ENCODE results near the gene UPK3A. TPM values are rescaled to one million over a fixed set of nuclear protein-coding genes. Genes with fewer than 3 reads are reported as not detected.

The UPK3A gene
- polyA plus RNA-seq, 1 donor from 2014 or later, result not detected

GRCh38 chr22:45265535-45265934 lies 19.2 kb upstream of the UPK3A start:
- no peak for TF ChIP-seq MXI1 (conservative IDR thresholded peaks at IDR 0.05; ENCODE audit: poor library complexity, severe bottlenecking)
- no peak for TF ChIP-seq EP300 (conservative IDR thresholded peaks at IDR 0.05; ENCODE audit: poor library complexity, severe bottlenecking)
- no peak overlapping the region for H3K9ac ChIP-seq (ENCODE audit: low read length)
- no peaks in the 10 kb centered on the region for H3K9me3 ChIP-seq (ENCODE audit: low read length)
- H2AFZ ChIP-seq (ENCODE audit: low read depth, low read length), result no peak overlapping the region
- no peak overlapping the region for H3K4me2 ChIP-seq (ENCODE audit: low read length)
- no peaks in the 10 kb centered on the region for H4K20me1 ChIP-seq (ENCODE audit: insufficient read depth)
- H3F3A ChIP-seq (ENCODE audit: insufficient read depth, low read length, poor library complexity, severe bottlenecking), result no peaks in the 10 kb centered on the region
- H3K9me2 ChIP-seq (ENCODE audit: insufficient read depth, low read length), result no peaks in the 10 kb centered on the region
- H3K36me3 ChIP-seq (ENCODE audit: insufficient read depth, low read length), result no peaks in the 10 kb centered on the region
- H3K4me3 ChIP-seq (ENCODE audit: low read length), result no peak overlapping the region
- H3K79me2 ChIP-seq (replicated peaks; ENCODE audit: insufficient read depth, low read length), result no peaks in the 10 kb centered on the region
- no peak overlapping the region for H3K27ac ChIP-seq (ENCODE audit: low read length)
- H3K27me3 ChIP-seq (ENCODE audit: insufficient read depth, low read depth, low read length), result no peaks in the 10 kb centered on the region

GRCh38 chr22:45268167-45268957 lies 16.4 kb upstream of the UPK3A start:
- TF ChIP-seq POLR2AphosphoS5 (IDR thresholded peaks at IDR 0.05) (peak; percentile 7), MXI1 (conservative IDR thresholded peaks at IDR 0.05; ENCODE audit: poor library complexity, severe bottlenecking) (no peak), REST (IDR thresholded peaks at IDR 0.05; ENCODE audit: borderline replicate concordance) (peak; percentile 51), EZH2 (IDR thresholded peaks at IDR 0.05; ENCODE audit: borderline replicate concordance, insufficient read depth, low read length, poor library complexity, severe bottlenecking) (no peak)
- Histone ChIP-seq H3K9me3 (ENCODE audit: low read length) (no peaks in the 10 kb centered on the region), H2AFZ (ENCODE audit: low read depth, low read length) (peak overlapping the region; percentile 87), H3K27me3 (ENCODE audit: insufficient read depth, low read depth, low read length) (no peaks in the 10 kb centered on the region), H3K79me2 (replicated peaks; ENCODE audit: insufficient read depth, low read length) (no peaks in the 10 kb centered on the region), H3K9me2 (ENCODE audit: insufficient read depth, low read length) (no peaks in the 10 kb centered on the region), H3K27ac (ENCODE audit: low read length) (peak overlapping the region; percentile 67), H3K9ac (ENCODE audit: low read length) (peak overlapping the region; percentile 86), H3F3A (ENCODE audit: insufficient read depth, low read length, poor library complexity, severe bottlenecking) (no peaks in the 10 kb centered on the region), H3K4me2 (ENCODE audit: low read length) (no peak overlapping the region), H4K20me1 (ENCODE audit: insufficient read depth) (no peaks in the 10 kb centered on the region), H3K36me3 (ENCODE audit: insufficient read depth, low read length) (no peaks in the 10 kb centered on the region), H3K4me3 (ENCODE audit: low read length) (peak overlapping the region; percentile 77)

- Histone ChIP-seq H2AFZ (ENCODE audit: low read depth, low read length) (peak overlapping the region; percentile 87), H3K36me3 (ENCODE audit: insufficient read depth, low read length) (no peaks in the 10 kb centered on the region), H3K79me2 (replicated peaks; ENCODE audit: insufficient read depth, low read length) (no peaks in the 10 kb centered on the region), H3F3A (ENCODE audit: insufficient read depth, low read length, poor library complexity, severe bottlenecking) (no peaks in the 10 kb centered on the region), H3K27ac (ENCODE audit: low read length) (peak overlapping the region; percentile 67), H3K9ac (ENCODE audit: low read length) (peak overlapping the region; percentile 86), H3K27me3 (ENCODE audit: insufficient read depth, low read depth, low read length) (no peaks in the 10 kb centered on the region), H3K9me2 (ENCODE audit: insufficient read depth, low read length) (no peaks in the 10 kb centered on the region), H3K9me3 (ENCODE audit: low read length) (no peaks in the 10 kb centered on the region), H3K4me2 (ENCODE audit: low read length) (peak overlapping the region; percentile 41), H3K4me3 (ENCODE audit: low read length) (peak overlapping the region; percentile 77), H4K20me1 (ENCODE audit: insufficient read depth) (no peaks in the 10 kb centered on the region)
- peak; percentile 19 for TF ChIP-seq POLR2AphosphoS5 (IDR thresholded peaks at IDR 0.05)
- TF ChIP-seq EP300 (conservative IDR thresholded peaks at IDR 0.05; ENCODE audit: poor library complexity, severe bottlenecking), result no peak
- peak; percentile 43 for TF ChIP-seq MXI1 (conservative IDR thresholded peaks at IDR 0.05; ENCODE audit: poor library complexity, severe bottlenecking)
- peak; percentile 88 for TF ChIP-seq RAD21 (conservative IDR thresholded peaks at IDR 0.05)
- peak; percentile 82 for TF ChIP-seq SMC3 (conservative IDR thresholded peaks at IDR 0.05; ENCODE audit: poor library complexity)
- peak; percentile 95 for TF ChIP-seq CTCF (IDR thresholded peaks at IDR 0.05; ENCODE audit: poor library complexity, severe bottlenecking)
Measured at GRCh38 chr22:45268958-45269844, 15.5 kb upstream of the UPK3A start.

Data from neural cell (in vitro differentiated cells).